Activated CD8-positive, alpha-beta T cell treated with anti-CD3 and anti-CD28 coated beads for 36 hours (primary cell): ENCODE data around the gene OR2H1. TPM values are rescaled to one million over a fixed set of nuclear protein-coding genes. Genes with fewer than 3 reads are reported as not detected.

Experiments used
- ATAC-seq: fragments of 200-7000 bp; cut with Tn5 transposase; one replicate; pipeline ENCODE4 v1.10.0; 2021; ENCODE audit warnings: mild to moderate bottlenecking, moderate library complexity
- CTCF ChIA-PET: fragments of 350-600 bp; sonication (Branson Sonifier 250); formaldehyde crosslinking; loops from one replicate; lab custom pipeline; 2021; ENCODE audit warnings: antibody characterized with exemption; lab: Charles Lee
- POLR2A ChIA-PET: fragments of 350-600 bp; sonication (Branson Sonifier 250); formaldehyde crosslinking; loops from one replicate; lab custom pipeline; 2021; ENCODE audit warnings: antibody characterized with exemption; lab: Charles Lee
- DNase-seq: peaks from one replicate; pipeline ENCODE4 v3.0.0-alpha.2; 2020
- H3K27ac Mint-ChIP-seq: one replicate; pipeline ENCODE4 v1.8.0; 2021; ENCODE audit warnings: mild to moderate bottlenecking, mixed read lengths
- H3K27me3 Mint-ChIP-seq: one replicate; pipeline ENCODE4 v1.8.0; 2021; ENCODE audit warnings: mixed read lengths
- H3K36me3 Mint-ChIP-seq: one replicate; pipeline ENCODE4 v1.8.0; 2021; ENCODE audit warnings: low read depth, mixed read lengths
- H3K4me1 Mint-ChIP-seq: one replicate; pipeline ENCODE4 v1.8.0; 2021; ENCODE audit warnings: low read depth, mixed read lengths
- H3K4me3 Mint-ChIP-seq: one replicate; pipeline ENCODE4 v1.8.0; 2021; ENCODE audit warnings: mild to moderate bottlenecking, moderate library complexity, mixed read lengths
- H3K9me3 Mint-ChIP-seq: one replicate; pipeline ENCODE4 v1.8.0; 2021; ENCODE audit warnings: mixed read lengths
- CTCF ChIP-seq: fragments of 200-600 bp; IDR thresholded peaks from one replicate; pipeline ENCODE4 v1.8.0; 2022; ENCODE audit warnings: antibody characterized with exemption, mild to moderate bottlenecking
- intact Hi-C: fragments of 100-400 bp; cut with micrococcal nuclease; formaldehyde crosslinking; loops from one replicate; pipeline ENCODE4 v1.10.0; 2022
- total RNA-seq, 2 experiments: library from RNA; stranded (reverse); gene quantifications; one replicate each; pipeline ENCODE4 v1.2.3, GENCODE V29; 2021

OR2H1 gene
- total RNA-seq, 2 experiments from 2014 or later = not detected

GRCh38 chr6:29447670-29448069 is 9.3 kb upstream of the OR2H1 start:
- POLR2A ChIA-PET = no interaction called here

GRCh38 chr6:29451471-29452193 is 5.3 kb upstream of the OR2H1 start:
- H3K36me3 Mint-ChIP-seq = no peaks in the 10 kb centered on the region
- CTCF ChIA-PET = no interaction called here
- H3K4me1 Mint-ChIP-seq = no peaks in the 10 kb centered on the region
- no peak overlapping the region for H3K27ac Mint-ChIP-seq
- no peak for ATAC-seq
- no peak for TF ChIP-seq CTCF
- DNase-seq = no peak
- H3K27me3 Mint-ChIP-seq = peaks cover 19% of the 10 kb centered on the region
- intact Hi-C loops = no loop called here
- POLR2A ChIA-PET = no interaction called here
- H3K4me3 Mint-ChIP-seq = no peak overlapping the region
- peaks cover 2% of the 10 kb centered on the region for H3K9me3 Mint-ChIP-seq

More at GRCh38 chr6:29447670-29448069, 9.3 kb upstream of the OR2H1 start:
- Mint-ChIP-seq H3K4me1 (no peaks in the 10 kb centered on the region), H3K9me3 (peaks cover 2% of the 10 kb centered on the region), H3K27me3 (peaks cover 25% of the 10 kb centered on the region), H3K4me3 (no peak overlapping the region), H3K27ac (no peak overlapping the region), H3K36me3 (no peaks in the 10 kb centered on the region)
- ATAC-seq (no peak), DNase-seq (no peak)
- no peak for TF ChIP-seq CTCF
- intact Hi-C loops = no loop called here
- CTCF ChIA-PET = no interaction called here

- Mint-ChIP-seq H3K4me3 (no peak overlapping the region), H3K4me1 (no peaks in the 10 kb centered on the region), H3K27me3 (peaks cover 8% of the 10 kb centered on the region), H3K36me3 (no peaks in the 10 kb centered on the region), H3K9me3 (no peaks in the 10 kb centered on the region), H3K27ac (no peak overlapping the region)
- CTCF ChIA-PET = interaction anchor here (0.9 kb wide), 1 partner anchor 128 kb away, joined by 3 read pairs; no protein-coding TSS in a partner anchor
- DNase-seq (no peak), ATAC-seq (no peak)
- TF ChIP-seq CTCF = no peak
- POLR2A ChIA-PET = no interaction called here
- intact Hi-C loops = no loop called here
These were observed 4.3 kb downstream of the OR2H1 start for GRCh38 chr6:29461021-29461814.

- Mint-ChIP-seq H3K4me1 (no peaks in the 10 kb centered on the region), H3K9me3 (no peaks in the 10 kb centered on the region), H3K36me3 (no peaks in the 10 kb centered on the region), H3K27ac (no peak overlapping the region), H3K27me3 (peaks cover 8% of the 10 kb centered on the region), H3K4me3 (no peak overlapping the region)
- no peak for ATAC-seq
- DNase-seq = no peak
- TF ChIP-seq CTCF = no peak
- intact Hi-C loops = no loop called here
- CTCF ChIA-PET = no interaction called here
- POLR2A ChIA-PET = no interaction called here
These were observed 5.1 kb downstream of the OR2H1 start for GRCh38 chr6:29462022-29462421.

GRCh38 chr6:29465279-29465678 is 8.3 kb downstream of the OR2H1 start:
- ATAC-seq (no peak), DNase-seq (no peak)
- Mint-ChIP-seq H3K27me3 (peaks cover 6% of the 10 kb centered on the region), H3K9me3 (no peaks in the 10 kb centered on the region), H3K4me1 (no peaks in the 10 kb centered on the region), H3K4me3 (no peak overlapping the region), H3K36me3 (no peaks in the 10 kb centered on the region), H3K27ac (no peak overlapping the region)
- ChIA-PET CTCF (no interaction called here), POLR2A (no interaction called here)
- intact Hi-C loops = no loop called here
- TF ChIP-seq CTCF = no peak
